SHP77 treated with DMSO at 0.1 percent for 48 hours (cell line): ENCODE data around the gene IDH3B.

Experiments
- DNase-seq: peaks from one replicate; lab custom pipeline; 2025; lab: John Stamatoyannopoulos, UW

Gene IDH3B

GRCh38 chr20:2657241-2657640, 6.8 kb downstream of the IDH3B start:
- DNase-seq, result no peak

GRCh38 chr20:2656471-2657117, 7.4 kb downstream of the IDH3B start:
- DNase-seq, result no peak

GRCh38 chr20:2655331-2656116, 8.5 kb downstream of the IDH3B start:
- DNase-seq, result no peak

GRCh38 chr20:2654831-2655230, 9.2 kb downstream of the IDH3B start:
- DNase-seq, result no peak

GRCh38 chr20:2654384-2654822, 9.6 kb downstream of the IDH3B start:
- DNase-seq, result no peak

GRCh38 chr20:2653556-2654383, 10.2 kb downstream of the IDH3B start:
- DNase-seq, result no peak

- no peak for DNase-seq
Measured at GRCh38 chr20:2652724-2653555, 11.1 kb downstream of the IDH3B start.

GRCh38 chr20:2651772-2652723, 12.0 kb downstream of the IDH3B start, which contains the start of gene NOP56:
TSS of gene NOP56 (plus strand) at chr20:2652632. CDS start at chr20:2652661, 29 bp downstream.
- peak; percentile 79 for DNase-seq

- no peak for DNase-seq
Measured at GRCh38 chr20:2643708-2644107, 20.3 kb downstream of the IDH3B start.

- no peak for DNase-seq
Measured at GRCh38 chr20:2640899-2641298, 23.1 kb downstream of the IDH3B start.

- no peak for DNase-seq
Measured at GRCh38 chr20:2640260-2640659, 23.8 kb downstream of the IDH3B start.

GRCh38 chr20:2637246-2637645, 26.8 kb downstream of the IDH3B start:
- DNase-seq, result no peak

GRCh38 chr20:2633381-2633780, 30.6 kb downstream of the IDH3B start:
- DNase-seq, result no peak

GRCh38 chr20:2631228-2631627, 32.8 kb downstream of the IDH3B start:
- no peak for DNase-seq

- DNase-seq, result peak; percentile 26
Measured at GRCh38 chr20:2626853-2627541, 37.0 kb downstream of the IDH3B start.

GRCh38 chr20:2625062-2625461, 39.0 kb downstream of the IDH3B start:
- DNase-seq, result no peak

GRCh38 chr20:2624190-2624589, 39.8 kb downstream of the IDH3B start:
- no peak for DNase-seq

GRCh38 chr20:2619961-2620595, 43.9 kb downstream of the IDH3B start:
- DNase-seq, result no peak

- no peak for DNase-seq
Measured at GRCh38 chr20:2619337-2619736, 44.7 kb downstream of the IDH3B start.
